ENCODE data around the gene NDUFB5.
A peak's percentile ranks its signal among the peaks of the same experiment; 100 is the strongest.

The NDUFB5 gene

GRCh38 chr3:179604321-179605078, at the start of gene NDUFB5, which contains the start of gene MRPL47:
Gene NDUFB5 (plus strand): TSS chr3:179604794. CDS start chr3:179604816, 22 bp downstream.
Gene MRPL47 (minus strand): TSS chr3:179604638. CDS start chr3:179604624, 14 bp downstream.
- peak; percentile 99 for DNase-seq (ENCODE audit: low spot score)

GRCh38 chr3:179558742-179559364, 45.7 kb upstream of the NDUFB5 start:
- peak; percentile 85 for DNase-seq (ENCODE audit: low spot score)

- DNase-seq (ENCODE audit: low spot score): no peak
Measured at GRCh38 chr3:179560791-179561190, 43.8 kb upstream of the NDUFB5 start.

- peak; percentile 100 for DNase-seq (ENCODE audit: low spot score)
Measured at GRCh38 chr3:179562591-179563270, 41.9 kb upstream of the NDUFB5 start, which contains the start of gene ACTL6A. Gene ACTL6A (plus strand): TSS chr3:179562926. CDS start chr3:179563093, 167 bp downstream.

- peak; percentile 88 for DNase-seq (ENCODE audit: low spot score)
Measured at GRCh38 chr3:179563271-179563783, 41.3 kb upstream of the NDUFB5 start.

GRCh38 chr3:179565496-179565895, 39.1 kb upstream of the NDUFB5 start:
- no peak for DNase-seq (ENCODE audit: low spot score)

- DNase-seq (ENCODE audit: low spot score): no peak
Measured at GRCh38 chr3:179580992-179581391, 23.6 kb upstream of the NDUFB5 start.

GRCh38 chr3:179589143-179589542, 15.5 kb upstream of the NDUFB5 start:
- no peak for DNase-seq (ENCODE audit: low spot score)

GRCh38 chr3:179590669-179591068, 13.9 kb upstream of the NDUFB5 start:
- DNase-seq (ENCODE audit: low spot score): no peak

- DNase-seq (ENCODE audit: low spot score): no peak
Measured at GRCh38 chr3:179591313-179591712, 13.3 kb upstream of the NDUFB5 start.

GRCh38 chr3:179599531-179599930, 5.1 kb upstream of the NDUFB5 start:
- DNase-seq (ENCODE audit: low spot score): no peak

GRCh38 chr3:179603321-179603720, 1.3 kb upstream of the NDUFB5 start:
- no peak for DNase-seq (ENCODE audit: low spot score)

- DNase-seq (ENCODE audit: low spot score): no peak
Measured at GRCh38 chr3:179603831-179604230, 763 bp upstream of the NDUFB5 start.

GRCh38 chr3:179606534-179607085, 2.0 kb downstream of the NDUFB5 start:
- peak; percentile 52 for DNase-seq (ENCODE audit: low spot score)

GRCh38 chr3:179608931-179609720, 4.5 kb downstream of the NDUFB5 start:
- peak; percentile 56 for DNase-seq (ENCODE audit: low spot score)

- no peak for DNase-seq (ENCODE audit: low spot score)
Measured at GRCh38 chr3:179610066-179610465, 5.5 kb downstream of the NDUFB5 start.

GRCh38 chr3:179613807-179614206, 9.2 kb downstream of the NDUFB5 start:
- no peak for DNase-seq (ENCODE audit: low spot score)

- no peak for DNase-seq (ENCODE audit: low spot score)
Measured at GRCh38 chr3:179615458-179616173, 11.0 kb downstream of the NDUFB5 start.

GRCh38 chr3:179622023-179622422, 17.4 kb downstream of the NDUFB5 start:
- no peak for DNase-seq (ENCODE audit: low spot score)

- DNase-seq (ENCODE audit: low spot score): no peak
Measured at GRCh38 chr3:179624451-179624850, 19.9 kb downstream of the NDUFB5 start.

Data from NAMALWA (cell line).